ENCODE measurements around the gene ONECUT1.

ONECUT1 gene

GRCh38 chr15:52782514-52782913 is 7.6 kb downstream of the ONECUT1 start:
- DNase-seq (ENCODE audit: low read depth): no peak

GRCh38 chr15:52780172-52780980 is 9.8 kb downstream of the ONECUT1 start:
- peak; percentile 24 for DNase-seq (ENCODE audit: low read depth)

- DNase-seq (ENCODE audit: low read depth): no peak
These were observed 11.7 kb downstream of the ONECUT1 start for GRCh38 chr15:52778457-52778856.

GRCh38 chr15:52772766-52773165 is 17.4 kb downstream of the ONECUT1 start:
- no peak for DNase-seq (ENCODE audit: low read depth)

GRCh38 chr15:52765785-52766184 is 24.4 kb downstream of the ONECUT1 start:
- no peak for DNase-seq (ENCODE audit: low read depth)

- DNase-seq (ENCODE audit: low read depth): no peak
These were observed 25.4 kb downstream of the ONECUT1 start for GRCh38 chr15:52764731-52765130.

- DNase-seq (ENCODE audit: low read depth): no peak
These were observed 27.5 kb downstream of the ONECUT1 start for GRCh38 chr15:52762621-52763020.

GRCh38 chr15:52760562-52760961 is 29.6 kb downstream of the ONECUT1 start:
- no peak for DNase-seq (ENCODE audit: low read depth)

GRCh38 chr15:52759969-52760368 is 30.2 kb downstream of the ONECUT1 start:
- no peak for DNase-seq (ENCODE audit: low read depth)

GRCh38 chr15:52757496-52757895 is 32.6 kb downstream of the ONECUT1 start:
- DNase-seq (ENCODE audit: low read depth): no peak

GRCh38 chr15:52751522-52751921 is 38.6 kb downstream of the ONECUT1 start:
- DNase-seq (ENCODE audit: low read depth): no peak

GRCh38 chr15:52749258-52749657 is 40.9 kb downstream of the ONECUT1 start:
- no peak for DNase-seq (ENCODE audit: low read depth)

- no peak for DNase-seq (ENCODE audit: low read depth)
These were observed 43.9 kb downstream of the ONECUT1 start for GRCh38 chr15:52746162-52746757.

GRCh38 chr15:52745326-52746161 is 44.6 kb downstream of the ONECUT1 start:
- no peak for DNase-seq (ENCODE audit: low read depth)

- no peak for DNase-seq (ENCODE audit: low read depth)
These were observed 51.8 kb downstream of the ONECUT1 start for GRCh38 chr15:52738311-52738710.

- DNase-seq (ENCODE audit: low read depth): no peak
These were observed 52.4 kb downstream of the ONECUT1 start for GRCh38 chr15:52737720-52738119.

- DNase-seq (ENCODE audit: low read depth): peak; percentile 60
These were observed 54.7 kb downstream of the ONECUT1 start for GRCh38 chr15:52735231-52736089.

GRCh38 chr15:52734329-52734728 is 55.8 kb downstream of the ONECUT1 start:
- DNase-seq (ENCODE audit: low read depth): no peak

GRCh38 chr15:52733696-52734255 is 56.4 kb downstream of the ONECUT1 start:
- no peak for DNase-seq (ENCODE audit: low read depth)

- no peak for DNase-seq (ENCODE audit: low read depth)
These were observed 57.0 kb downstream of the ONECUT1 start for GRCh38 chr15:52733088-52733487.

GRCh38 chr15:52732551-52732950 is 57.6 kb downstream of the ONECUT1 start:
- DNase-seq (ENCODE audit: low read depth): no peak

All from GM04504 (cell line).